ENCODE results near the gene RGS8. TPM values are rescaled to one million over a fixed set of nuclear protein-coding genes. Genes with fewer than 3 reads are reported as not detected.

Gene RGS8
- total and polyA plus RNA-seq, 4 donors: 0.05 TPM; not detected in 3

- H3K9ac ChIP-seq (ENCODE audit: low read depth in 1 of 2, low read length in 2 of 2): no peak overlapping the region
- 51% methylated on average over 12 of the region's 12 CpGs for WGBS
- no peaks in the 10 kb centered on the region for H3K9me3 ChIP-seq (ENCODE audit: control insufficient read depth in 4 of 4, low read length in 3 of 4)
- DNase-seq (ENCODE audit: low spot score): no peak
- H3K4me3 ChIP-seq (ENCODE audit: low read depth in 1 of 3, low read length in 3 of 3): no peak overlapping the region
- peaks cover 0 to 7% (median 2%) of the 10 kb centered on the region in 4 donors for H3K4me1 ChIP-seq (ENCODE audit: control insufficient read depth in 4 of 4, insufficient read depth in 4 of 4, low read length in 3 of 4)
- H3K27ac ChIP-seq (ENCODE audit: low read depth in 1 of 2, low read length in 2 of 2): no peak overlapping the region
- TF ChIP-seq EGR1 (IDR thresholded peaks at IDR 0.05; ENCODE audit: low read depth in 2 of 2): no peak
- TF ChIP-seq TAF1 (conservative IDR thresholded peaks at IDR 0.05): no peak
- TF ChIP-seq REST (IDR thresholded peaks at IDR 0.05): no peak
- TF ChIP-seq FOXA1 (IDR thresholded peaks at IDR 0.05): no peak
- TF ChIP-seq HNF4G (IDR thresholded peaks at IDR 0.05): no peak
- TF ChIP-seq CTCF (IDR thresholded peaks at IDR 0.05; ENCODE audit: low read depth, low read length, missing input control): no peak
- no peak for TF ChIP-seq ZBTB33 (IDR thresholded peaks at IDR 0.05)
- no peak for TF ChIP-seq YY1 (IDR thresholded peaks at IDR 0.05)
- no peak for TF ChIP-seq FOXA2 (IDR thresholded peaks at IDR 0.05)
- no peak for TF ChIP-seq JUND (IDR thresholded peaks at IDR 0.05)
- TF ChIP-seq SP1 (IDR thresholded peaks at IDR 0.05): no peak
- TF ChIP-seq RAD21 (IDR thresholded peaks at IDR 0.05): no peak
- no peak for TF ChIP-seq HNF4A (conservative IDR thresholded peaks at IDR 0.05)
- no peak for TF ChIP-seq NR2F2 (IDR thresholded peaks at IDR 0.05)
- TF ChIP-seq ATF3 (IDR thresholded peaks at IDR 0.05): no peak
- no peak for TF ChIP-seq RXRA (IDR thresholded peaks at IDR 0.05)
- TF ChIP-seq GABPA (IDR thresholded peaks at IDR 0.05 in 1 of 2, conservative IDR thresholded peaks at IDR 0.05 in 1 of 2): no peak
- TF ChIP-seq, protein P1, sequence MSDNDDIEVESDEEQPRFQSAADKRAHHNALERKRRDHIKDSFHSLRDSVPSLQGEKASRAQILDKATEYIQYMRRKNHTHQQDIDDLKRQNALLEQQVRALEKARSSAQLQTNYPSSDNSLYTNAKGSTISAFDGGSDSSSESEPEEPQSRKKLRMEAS (IDR thresholded peaks at IDR 0.05): no peak
- no peaks in the 10 kb centered on the region for H3K36me3 ChIP-seq (ENCODE audit: control insufficient read depth in 4 of 4, insufficient read depth in 3 of 4, low read depth in 1 of 4, low read length in 3 of 4)
- peaks cover 0 to 4% (median 0%) of the 10 kb centered on the region in 4 donors for H3K27me3 ChIP-seq (ENCODE audit: control insufficient read depth in 4 of 4, insufficient read depth in 4 of 4, low read length in 3 of 4)
Observed at GRCh38 chr1:182671750-182672486, 12.5 kb downstream of the RGS8 start.
